T-helper 1 cell treated with Interleukin-12 subunit alpha and Interleukin-12 subunit beta and Interleukin-4 antibody, amounts not matched to agents 30 μg/mL and 1 μg/mL, for 36 hours (primary cell): ENCODE results near the gene CCDC144A.
"Not testable (repeated sequence)": the region's sequence is repeated elsewhere in the genome, so short reads cannot be mapped to it uniquely, and the experiment has no call there.

Experiments used
- H3K27ac Mint-ChIP-seq: one replicate; pipeline ENCODE4 v1.8.0; 2021; ENCODE audit warnings: mild to moderate bottlenecking, mixed read lengths
- H3K27me3 Mint-ChIP-seq: one replicate; pipeline ENCODE4 v1.8.0; 2021; ENCODE audit warnings: low read depth, mixed read lengths
- H3K36me3 Mint-ChIP-seq: one replicate; pipeline ENCODE4 v1.8.0; 2021; ENCODE audit warnings: low read depth, mixed read lengths
- H3K4me1 Mint-ChIP-seq: one replicate; pipeline ENCODE4 v1.8.0; 2021; ENCODE audit warnings: low read depth, mixed read lengths
- H3K4me3 Mint-ChIP-seq: one replicate; pipeline ENCODE4 v1.8.0; 2021; ENCODE audit warnings: mild to moderate bottlenecking, moderate library complexity, mixed read lengths
- H3K9me3 Mint-ChIP-seq: one replicate; pipeline ENCODE4 v1.8.0; 2021; ENCODE audit warnings: mixed read lengths

The CCDC144A gene, protein sequence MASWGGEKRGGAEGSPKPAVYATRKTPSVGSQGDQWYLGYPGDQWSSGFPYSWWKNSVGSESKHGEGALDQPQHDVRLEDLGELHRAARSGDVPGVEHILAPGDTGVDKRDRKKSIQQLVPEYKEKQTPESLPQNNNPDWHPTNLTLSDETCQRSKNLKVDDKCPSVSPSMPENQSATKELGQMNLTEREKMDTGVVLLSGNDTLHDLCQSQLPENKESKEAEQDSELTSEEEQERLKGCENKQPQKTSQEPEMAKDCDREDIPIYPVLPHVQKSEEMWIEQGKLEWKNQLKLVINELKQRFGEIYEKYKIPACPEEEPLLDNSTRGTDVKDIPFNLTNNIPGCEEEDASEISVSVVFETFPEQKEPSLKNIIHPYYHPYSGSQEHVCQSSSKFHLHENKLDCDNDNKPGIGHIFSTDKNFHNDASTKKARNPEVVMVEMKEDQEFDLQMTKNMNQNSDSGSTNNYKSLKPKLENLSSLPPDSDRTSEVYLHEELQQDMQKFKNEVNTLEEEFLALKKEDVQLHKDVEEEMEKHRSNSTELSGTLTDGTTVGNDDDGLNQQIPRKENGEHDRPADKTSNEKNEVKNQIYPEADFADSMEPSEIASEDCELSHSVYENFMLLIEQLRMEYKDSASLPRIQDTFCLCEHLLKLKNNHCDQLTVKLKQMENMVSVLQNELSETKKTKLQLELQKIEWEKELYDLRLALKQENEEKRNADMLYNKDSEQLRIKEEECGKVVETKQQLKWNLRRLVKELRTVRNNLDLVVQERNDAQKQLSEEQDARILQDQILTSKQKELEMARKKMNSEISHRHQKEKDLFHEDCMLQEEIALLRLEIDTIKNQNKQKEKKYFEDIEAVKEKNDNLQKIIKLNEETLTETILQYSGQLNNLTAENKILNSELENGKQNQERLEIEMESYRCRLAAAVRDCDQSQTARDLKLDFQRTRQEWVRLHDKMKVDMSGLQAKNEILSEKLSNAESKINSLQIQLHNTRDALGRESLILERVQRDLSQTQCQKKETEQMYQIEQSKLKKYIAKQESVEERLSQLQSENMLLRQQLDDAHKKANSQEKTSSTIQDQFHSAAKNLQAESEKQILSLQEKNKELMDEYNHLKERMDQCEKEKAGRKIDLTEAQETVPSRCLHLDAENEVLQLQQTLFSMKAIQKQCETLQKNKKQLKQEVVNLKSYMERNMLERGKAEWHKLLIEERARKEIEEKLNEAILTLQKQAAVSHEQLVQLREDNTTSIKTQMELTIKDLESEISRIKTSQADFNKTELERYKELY (N-terminal part only)

DNA sequence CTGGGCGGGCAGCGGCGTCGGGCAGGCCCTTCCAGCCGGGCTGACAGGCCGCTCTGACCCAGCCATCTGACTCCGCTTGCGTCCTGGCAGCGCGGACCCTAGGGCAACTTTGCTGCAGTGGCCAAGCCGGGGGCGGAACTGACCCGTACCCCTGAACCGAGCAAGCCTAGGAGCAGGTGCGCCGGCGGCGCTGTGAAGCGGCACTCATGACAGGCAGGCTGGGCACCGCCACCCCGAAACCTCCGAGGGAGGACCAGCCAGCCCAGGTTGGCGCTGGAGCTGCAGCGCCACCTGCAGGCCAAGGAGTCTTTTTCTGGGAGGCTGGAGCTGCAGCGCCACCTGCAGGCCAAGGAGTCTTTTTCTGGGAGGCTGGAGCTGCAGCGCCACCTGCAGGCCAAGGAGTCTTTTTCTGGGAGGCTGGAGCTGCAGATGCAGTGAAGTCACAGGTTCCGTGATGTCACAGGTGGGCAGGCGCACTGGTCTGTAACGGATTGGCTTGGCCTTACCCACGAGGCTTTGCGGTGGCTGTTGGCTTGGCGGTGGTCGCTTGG is at the start of gene CCDC144A:
CCDC144A (plus strand) TSS at position 511 of the 551 bp plus-strand sequence. CDS start 160 bp downstream, outside the sequence.
- not testable (repeated sequence) for H3K27ac Mint-ChIP-seq, H3K4me3 Mint-ChIP-seq, H3K36me3 Mint-ChIP-seq, H3K27me3 Mint-ChIP-seq, H3K9me3 Mint-ChIP-seq, H3K4me1 Mint-ChIP-seq

DNA sequence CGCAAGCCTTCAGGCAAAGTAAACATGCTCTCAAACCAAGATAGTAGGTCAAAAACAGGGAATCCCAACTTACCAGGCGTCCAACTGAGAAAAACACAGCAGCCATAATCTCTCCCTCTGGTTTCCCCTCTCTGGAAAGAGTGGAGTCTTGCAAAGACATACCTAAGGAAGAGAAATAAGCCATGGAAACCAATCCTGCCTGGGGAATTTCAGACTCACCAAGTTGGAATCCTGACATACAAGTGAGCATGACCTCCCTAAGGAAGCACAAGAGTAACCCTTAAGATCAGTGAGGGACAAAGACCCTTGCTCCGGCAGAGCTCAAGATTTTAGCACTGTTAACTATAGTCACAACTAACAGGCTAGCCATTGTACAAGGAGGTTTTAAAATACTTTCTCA is 40.5 kb upstream of the CCDC144A start:
- Mint-ChIP-seq H3K27ac (no peak overlapping the region), H3K36me3 (peaks cover 3% of the 10 kb centered on the region), H3K9me3 (peaks cover 4% of the 10 kb centered on the region), H3K4me1 (peaks cover 12% of the 10 kb centered on the region), H3K27me3 (peaks cover 9% of the 10 kb centered on the region), H3K4me3 (no peak overlapping the region)

DNA sequence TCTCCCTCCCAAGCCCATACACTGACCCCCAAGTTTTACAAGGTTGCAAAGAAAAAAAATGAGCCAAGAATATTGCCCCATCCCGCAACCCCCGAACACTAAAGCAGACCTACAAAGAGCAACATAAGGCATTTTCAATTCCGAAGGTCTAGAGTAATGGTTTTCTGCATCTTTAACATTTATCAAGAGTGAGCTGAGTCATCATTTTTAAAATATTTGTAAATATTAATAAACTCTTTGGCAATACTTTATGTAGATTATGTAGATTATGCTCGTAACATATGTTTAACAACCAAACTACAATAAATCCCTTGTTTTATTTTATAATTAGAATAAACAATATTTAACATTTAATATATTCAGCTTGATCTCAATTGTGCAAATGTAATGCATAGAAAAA is 37.8 kb upstream of the CCDC144A start:
- no peak overlapping the region for H3K27ac Mint-ChIP-seq
- peaks cover 12% of the 10 kb centered on the region for H3K4me1 Mint-ChIP-seq
- peak overlapping the region; percentile 39 for H3K4me3 Mint-ChIP-seq
- peaks cover 4% of the 10 kb centered on the region for H3K9me3 Mint-ChIP-seq
- H3K36me3 Mint-ChIP-seq, result peaks cover 3% of the 10 kb centered on the region
- H3K27me3 Mint-ChIP-seq, result peaks cover 17% of the 10 kb centered on the region

- peaks cover 17% of the 10 kb centered on the region for H3K27me3 Mint-ChIP-seq
- H3K36me3 Mint-ChIP-seq, result peaks cover 3% of the 10 kb centered on the region
- H3K9me3 Mint-ChIP-seq, result peaks cover 4% of the 10 kb centered on the region
- H3K27ac Mint-ChIP-seq, result no peak overlapping the region
- peaks cover 12% of the 10 kb centered on the region for H3K4me1 Mint-ChIP-seq
- H3K4me3 Mint-ChIP-seq, result peak overlapping the region; percentile 79
These were observed 37.1 kb upstream of the CCDC144A start for GRCh38 chr17:16652847-16653366.

DNA sequence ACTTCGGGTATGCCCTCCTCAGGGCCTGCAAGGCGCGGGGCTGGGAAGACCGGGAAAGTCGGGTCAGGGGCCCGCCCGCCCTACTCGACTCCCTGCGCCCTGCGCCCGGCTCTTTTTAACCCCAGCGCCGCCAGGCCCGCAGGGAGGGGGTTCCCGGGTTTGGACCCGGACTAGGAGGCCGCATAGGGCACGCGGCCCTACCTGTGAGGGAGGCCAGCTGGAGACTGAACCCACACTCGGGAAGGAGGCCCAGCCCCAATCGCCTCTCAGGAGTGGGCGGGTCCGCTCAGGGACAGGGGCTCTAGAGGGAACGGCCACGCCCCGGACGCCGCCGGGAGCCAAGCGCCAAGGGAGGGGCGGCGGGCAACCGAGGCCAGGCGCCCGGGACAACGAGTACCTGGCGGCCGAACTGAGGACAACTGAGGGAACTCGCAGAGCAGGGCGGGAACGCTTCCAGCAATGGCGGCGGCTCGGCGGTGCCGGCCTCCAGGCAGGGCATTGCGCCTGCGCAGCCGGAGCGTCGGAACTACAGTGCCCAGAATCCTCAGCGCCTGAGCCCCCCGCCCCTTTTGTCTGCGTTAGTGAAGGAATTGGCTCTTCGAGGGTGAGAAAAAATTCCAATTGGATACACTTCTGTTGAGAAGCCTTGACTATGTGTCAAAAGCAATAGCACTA is 36.5 kb upstream of the CCDC144A start, which contains the start of gene ZNF624:
ZNF624 (minus strand) TSS at position 484 of the 675 bp plus-strand sequence.
- Mint-ChIP-seq H3K9me3 (peaks cover 4% of the 10 kb centered on the region), H3K27me3 (peaks cover 17% of the 10 kb centered on the region), H3K4me1 (peaks cover 12% of the 10 kb centered on the region), H3K27ac (no peak within 1 kb of the TSS), H3K36me3 (peaks cover 1% of the 10 kb centered on the region), H3K4me3 (peak within 1 kb of the TSS; percentile 79)

DNA sequence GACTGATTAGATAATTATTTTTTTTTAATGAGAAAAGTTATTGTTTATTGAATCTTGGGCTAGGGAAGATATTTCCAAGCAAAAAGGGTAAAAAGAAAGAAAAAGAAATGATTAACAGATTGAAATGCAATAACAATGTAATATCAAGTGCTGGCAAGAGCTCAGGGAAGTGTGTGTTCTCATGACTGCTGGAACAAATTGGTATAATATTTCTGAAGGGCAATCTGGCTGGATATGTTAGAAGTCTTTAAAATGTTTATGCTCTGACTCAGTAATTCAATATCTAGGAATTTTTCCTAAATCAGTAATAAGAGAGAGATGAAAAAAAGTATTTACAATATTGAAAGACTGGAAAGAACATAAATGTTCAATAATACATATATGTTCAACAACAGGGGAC is 28.8 kb upstream of the CCDC144A start:
- peaks cover 5% of the 10 kb centered on the region for H3K9me3 Mint-ChIP-seq
- no peak overlapping the region for H3K27ac Mint-ChIP-seq
- peaks cover 35% of the 10 kb centered on the region for H3K27me3 Mint-ChIP-seq
- no peaks in the 10 kb centered on the region for H3K36me3 Mint-ChIP-seq
- H3K4me3 Mint-ChIP-seq, result no peak overlapping the region
- H3K4me1 Mint-ChIP-seq, result peaks cover 2% of the 10 kb centered on the region

DNA sequence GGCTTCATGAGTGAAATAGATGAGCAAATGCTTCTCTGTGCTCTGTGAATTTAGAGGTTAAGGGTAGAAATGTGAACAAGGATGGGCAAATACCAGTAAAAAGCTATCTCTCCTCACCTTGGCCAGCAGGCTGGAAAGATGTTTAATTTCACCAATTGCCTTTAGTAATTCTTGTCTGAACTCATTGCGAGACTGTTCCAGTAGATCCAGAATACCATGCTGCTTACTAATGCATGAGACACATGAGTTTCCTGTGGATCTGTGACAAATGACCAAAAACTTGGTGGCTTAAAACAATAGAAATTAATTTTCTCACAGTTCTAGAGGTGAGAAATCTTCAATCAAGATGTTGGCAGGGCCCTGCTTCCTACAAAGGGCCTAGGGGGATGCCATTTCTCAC is 27.1 kb upstream of the CCDC144A start:
- H3K36me3 Mint-ChIP-seq, result no peaks in the 10 kb centered on the region
- no peak overlapping the region for H3K27ac Mint-ChIP-seq
- no peak overlapping the region for H3K4me3 Mint-ChIP-seq
- peaks cover 44% of the 10 kb centered on the region for H3K27me3 Mint-ChIP-seq
- H3K9me3 Mint-ChIP-seq, result peaks cover 5% of the 10 kb centered on the region
- H3K4me1 Mint-ChIP-seq, result peaks cover 2% of the 10 kb centered on the region

- not testable (repeated sequence) for H3K27ac Mint-ChIP-seq, H3K9me3 Mint-ChIP-seq, H3K4me1 Mint-ChIP-seq, H3K36me3 Mint-ChIP-seq, H3K4me3 Mint-ChIP-seq
- peaks cover 37% of the 10 kb centered on the region for H3K27me3 Mint-ChIP-seq
These were observed 23.5 kb upstream of the CCDC144A start for GRCh38 chr17:16666553-16666906.

- peaks cover 39% of the 10 kb centered on the region for H3K27me3 Mint-ChIP-seq
- H3K4me3 Mint-ChIP-seq, H3K27ac Mint-ChIP-seq, H3K4me1 Mint-ChIP-seq, H3K36me3 Mint-ChIP-seq, H3K9me3 Mint-ChIP-seq: not testable (repeated sequence)
These were observed 23.0 kb upstream of the CCDC144A start for GRCh38 chr17:16666907-16667636.

DNA sequence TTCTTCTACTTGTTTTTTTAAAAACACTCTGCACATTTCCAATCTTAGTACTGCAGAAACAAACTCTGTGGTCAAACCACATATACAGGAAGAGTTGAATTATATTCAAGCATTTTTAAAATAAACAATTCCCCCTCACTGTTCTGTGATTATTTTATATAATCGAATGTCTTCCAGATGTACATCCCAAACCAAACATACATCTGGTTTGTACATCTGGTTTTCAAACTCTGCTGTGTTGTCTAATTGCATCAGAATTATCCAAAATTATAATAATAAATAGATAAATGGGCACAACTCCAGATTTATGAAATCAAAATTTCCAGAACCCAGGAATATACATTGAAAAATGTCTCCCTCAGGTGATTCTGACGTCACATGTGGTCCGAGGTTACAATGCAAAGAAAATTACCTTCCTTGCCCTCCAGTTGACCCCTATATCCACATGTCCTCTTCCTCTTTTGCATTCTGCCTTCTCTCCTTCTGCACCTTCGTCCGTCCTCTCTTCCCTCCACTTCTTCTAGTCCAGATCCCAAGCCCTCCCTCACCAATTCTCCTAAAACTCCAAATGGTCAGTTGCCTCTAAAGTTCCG is 13.3 kb upstream of the CCDC144A start:
- no peaks in the 10 kb centered on the region for H3K4me1 Mint-ChIP-seq
- H3K36me3 Mint-ChIP-seq, result no peaks in the 10 kb centered on the region
- H3K27ac Mint-ChIP-seq, result no peak overlapping the region
- no peaks in the 10 kb centered on the region for H3K9me3 Mint-ChIP-seq
- peaks cover 12% of the 10 kb centered on the region for H3K27me3 Mint-ChIP-seq
- no peak overlapping the region for H3K4me3 Mint-ChIP-seq

DNA sequence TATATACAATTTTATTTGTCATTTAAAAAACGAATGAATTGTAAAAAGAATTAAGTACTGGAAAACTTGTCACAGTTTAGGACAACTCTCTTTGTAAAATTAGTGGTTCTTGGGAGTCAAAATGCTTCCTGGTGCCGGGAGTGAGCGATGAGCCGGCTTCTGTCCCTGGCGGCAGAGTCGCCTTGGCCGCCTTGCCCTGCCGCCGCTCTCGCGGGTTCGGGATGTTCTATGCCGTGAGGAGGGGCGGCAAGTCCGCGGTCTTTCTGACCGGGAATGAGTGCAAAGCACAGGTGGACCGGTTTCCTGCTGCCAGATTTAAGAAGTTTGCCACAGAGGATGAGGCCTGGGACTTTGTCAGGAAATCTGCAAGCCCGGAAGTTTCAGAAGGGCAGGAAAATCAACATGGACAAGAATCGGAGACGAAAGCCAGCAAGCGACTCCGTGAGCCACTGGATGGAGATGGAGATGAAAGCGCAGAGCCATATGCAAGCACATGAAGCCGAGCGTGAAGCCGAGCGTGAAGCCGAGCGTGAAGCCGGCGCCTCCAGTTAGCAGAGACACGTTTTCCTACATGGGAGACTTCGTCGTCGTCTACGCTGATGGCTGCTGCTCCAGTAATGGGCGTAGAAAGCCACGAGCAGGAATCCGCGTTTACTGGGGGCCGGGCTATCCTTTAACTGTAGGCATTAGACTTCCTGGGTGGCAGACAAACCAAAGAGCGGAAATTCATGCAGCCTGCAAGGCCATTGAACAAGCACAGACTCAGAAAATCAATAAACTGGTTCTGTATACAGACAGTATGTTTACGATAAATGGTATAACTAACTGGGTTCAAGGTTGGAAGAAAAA is 6.5 kb upstream of the CCDC144A start:
- H3K4me3 Mint-ChIP-seq, H3K27ac Mint-ChIP-seq, H3K4me1 Mint-ChIP-seq, H3K9me3 Mint-ChIP-seq, H3K36me3 Mint-ChIP-seq: not testable (repeated sequence)
- peaks cover 31% of the 10 kb centered on the region for H3K27me3 Mint-ChIP-seq

DNA sequence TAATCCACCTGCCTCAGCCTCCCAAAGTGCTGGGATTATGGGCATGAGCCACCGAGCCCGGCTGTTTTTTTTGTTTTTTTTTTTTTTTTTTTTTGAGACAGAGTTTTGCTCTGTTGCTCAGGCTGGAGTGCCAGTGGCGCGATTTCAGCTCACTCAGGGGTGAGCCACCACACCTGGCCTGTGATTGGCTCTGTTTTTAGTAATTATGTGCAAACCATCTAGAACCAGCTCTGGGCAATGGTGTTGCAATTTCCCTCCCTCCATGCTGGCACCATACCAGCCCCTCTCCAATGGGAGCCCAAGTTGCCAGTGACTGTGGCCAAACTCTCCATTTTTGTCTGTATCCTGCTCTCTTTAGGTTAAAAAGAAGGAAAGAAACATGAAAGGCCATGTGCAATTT is 4.0 kb upstream of the CCDC144A start:
- H3K9me3 Mint-ChIP-seq, H3K4me3 Mint-ChIP-seq, H3K27ac Mint-ChIP-seq, H3K4me1 Mint-ChIP-seq, H3K36me3 Mint-ChIP-seq: not testable (repeated sequence)
- peaks cover 23% of the 10 kb centered on the region for H3K27me3 Mint-ChIP-seq
